Glutamatergic neuron (in vitro differentiated cells): ENCODE data around the gene PLCB4. TPM values are rescaled to one million over a fixed set of nuclear protein-coding genes. Genes with fewer than 3 reads are reported as not detected.

Experiments
- DNase-seq: peaks from one replicate; pipeline ENCODE4 v3.0.0; 2022
- H3K27ac Mint-ChIP-seq: one replicate; pipeline ENCODE4 v1.8.0; 2020; ENCODE audit warnings: mild to moderate bottlenecking, mixed read lengths, inconsistent platforms; ENCODE audit not compliant: unreplicated experiment
- H3K27me3 Mint-ChIP-seq: one replicate; pipeline ENCODE4 v1.8.0; 2020; ENCODE audit warnings: mild to moderate bottlenecking, moderate library complexity, mixed read lengths, inconsistent platforms; ENCODE audit not compliant: unreplicated experiment
- H3K36me3 Mint-ChIP-seq: one replicate; pipeline ENCODE4 v1.8.0; 2020; ENCODE audit warnings: mild to moderate bottlenecking, mixed read lengths, inconsistent platforms; ENCODE audit not compliant: unreplicated experiment
- H3K4me1 Mint-ChIP-seq: one replicate; pipeline ENCODE4 v1.8.0; 2020; ENCODE audit warnings: mild to moderate bottlenecking, low read depth, mixed read lengths, inconsistent platforms; ENCODE audit not compliant: unreplicated experiment
- H3K4me3 Mint-ChIP-seq: one replicate; pipeline ENCODE4 v1.8.0; 2020; ENCODE audit warnings: mild to moderate bottlenecking, mixed read lengths, inconsistent platforms; ENCODE audit not compliant: unreplicated experiment
- H3K9me3 Mint-ChIP-seq: one replicate; pipeline ENCODE4 v1.8.0; 2020; ENCODE audit warnings: mild to moderate bottlenecking, moderate library complexity, mixed read lengths, inconsistent platforms; ENCODE audit not compliant: unreplicated experiment
- total RNA-seq: library from RNA; stranded (reverse); fragmentation: NEBNext Ultra II Directional; extraction: Animal tissue kit (Norgen Biotek cat#: 25700); gene quantifications from one replicate; pipeline ENCODE4 v1.2.1, GENCODE V29; 2021; ENCODE audit not compliant: unreplicated experiment
- TF ChIP-seq, protein P1 (sequence below): fragments of 200-600 bp; sonication (generic); IDR thresholded peaks from one replicate; pipeline ENCODE4 v1.5.0; 2021; ENCODE audit not compliant: partially characterized antibody, unreplicated experiment

Gene PLCB4
- total RNA-seq, 1 donor from 2014 or later: 28.9 TPM

DNA sequence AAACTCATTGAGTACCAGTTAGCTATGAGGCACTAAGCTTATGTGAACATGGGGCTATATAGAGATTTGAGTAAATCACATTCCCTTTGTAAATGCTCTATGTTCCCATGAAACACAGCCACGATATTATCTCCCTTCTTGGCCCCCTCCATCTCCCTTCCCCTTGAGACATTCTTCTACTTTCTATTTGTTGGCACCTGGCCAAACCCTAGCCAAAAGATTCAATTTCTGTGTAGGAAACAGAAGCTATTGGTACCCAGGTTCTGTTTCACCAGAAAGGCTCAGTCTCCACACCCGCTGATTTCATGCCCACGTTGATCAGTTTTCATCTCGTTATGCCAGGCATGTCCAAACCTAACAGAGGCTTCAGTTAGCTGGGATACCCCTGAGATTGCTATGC is 300.0 kb downstream of the PLCB4 start:
- Mint-ChIP-seq H3K9me3 (no peaks in the 10 kb centered on the region), H3K27me3 (no peaks in the 10 kb centered on the region), H3K27ac (no peak overlapping the region), H3K4me3 (no peak overlapping the region), H3K36me3 (peaks cover 7% of the 10 kb centered on the region), H3K4me1 (no peaks in the 10 kb centered on the region)
- no peak for DNase-seq
- TF ChIP-seq, protein P1, sequence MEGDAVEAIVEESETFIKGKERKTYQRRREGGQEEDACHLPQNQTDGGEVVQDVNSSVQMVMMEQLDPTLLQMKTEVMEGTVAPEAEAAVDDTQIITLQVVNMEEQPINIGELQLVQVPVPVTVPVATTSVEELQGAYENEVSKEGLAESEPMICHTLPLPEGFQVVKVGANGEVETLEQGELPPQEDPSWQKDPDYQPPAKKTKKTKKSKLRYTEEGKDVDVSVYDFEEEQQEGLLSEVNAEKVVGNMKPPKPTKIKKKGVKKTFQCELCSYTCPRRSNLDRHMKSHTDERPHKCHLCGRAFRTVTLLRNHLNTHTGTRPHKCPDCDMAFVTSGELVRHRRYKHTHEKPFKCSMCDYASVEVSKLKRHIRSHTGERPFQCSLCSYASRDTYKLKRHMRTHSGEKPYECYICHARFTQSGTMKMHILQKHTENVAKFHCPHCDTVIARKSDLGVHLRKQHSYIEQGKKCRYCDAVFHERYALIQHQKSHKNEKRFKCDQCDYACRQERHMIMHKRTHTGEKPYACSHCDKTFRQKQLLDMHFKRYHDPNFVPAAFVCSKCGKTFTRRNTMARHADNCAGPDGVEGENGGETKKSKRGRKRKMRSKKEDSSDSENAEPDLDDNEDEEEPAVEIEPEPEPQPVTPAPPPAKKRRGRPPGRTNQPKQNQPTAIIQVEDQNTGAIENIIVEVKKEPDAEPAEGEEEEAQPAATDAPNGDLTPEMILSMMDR: no peak

DNA sequence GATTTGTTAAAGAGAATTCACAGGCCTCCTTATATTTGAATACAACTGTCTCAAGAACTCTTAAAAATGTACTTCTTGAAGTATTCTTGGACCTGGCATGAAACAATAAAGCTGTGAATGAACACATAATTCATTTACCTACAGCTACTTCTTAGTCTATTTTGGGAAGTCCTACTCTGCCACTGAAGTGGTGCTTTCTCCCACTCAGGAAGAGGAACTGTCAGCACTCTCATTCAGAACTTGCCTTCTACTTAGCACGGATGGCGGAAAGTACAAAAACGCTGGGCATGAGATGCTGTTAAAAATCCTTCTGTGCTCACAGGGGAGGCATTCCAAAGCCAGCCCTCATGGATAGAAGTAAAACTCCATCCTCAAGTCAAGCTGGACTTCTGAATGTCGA is 300.7 kb downstream of the PLCB4 start:
- Mint-ChIP-seq H3K9me3 (no peaks in the 10 kb centered on the region), H3K4me1 (no peaks in the 10 kb centered on the region), H3K27ac (no peak overlapping the region), H3K4me3 (no peak overlapping the region), H3K36me3 (peaks cover 7% of the 10 kb centered on the region), H3K27me3 (no peaks in the 10 kb centered on the region)
- DNase-seq: no peak
- TF ChIP-seq, protein P1: no peak

DNA sequence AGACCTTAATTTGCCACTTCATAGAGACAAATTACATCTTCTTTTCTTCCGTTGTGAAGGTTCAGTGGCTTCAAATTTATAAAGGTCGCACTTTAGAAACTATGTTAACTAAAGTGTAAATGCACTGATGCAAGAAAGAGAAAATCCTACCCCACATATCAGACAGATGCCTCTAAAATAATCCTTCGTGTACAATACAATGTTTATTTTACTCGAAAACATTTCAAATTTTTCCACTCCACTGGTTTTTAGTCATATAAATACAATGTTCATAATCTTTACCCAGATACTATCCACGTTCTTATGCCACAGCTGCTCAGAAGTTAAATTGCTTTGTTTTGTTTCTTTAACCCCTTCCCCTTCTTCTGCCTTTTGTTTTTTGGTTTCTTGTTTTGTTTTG is 305.2 kb downstream of the PLCB4 start:
- H3K27ac Mint-ChIP-seq: no peak overlapping the region
- no peak overlapping the region for H3K4me3 Mint-ChIP-seq
- TF ChIP-seq, protein P1: no peak
- H3K36me3 Mint-ChIP-seq: peaks cover 7% of the 10 kb centered on the region
- H3K27me3 Mint-ChIP-seq: no peaks in the 10 kb centered on the region
- no peak for DNase-seq
- H3K9me3 Mint-ChIP-seq: no peaks in the 10 kb centered on the region
- no peaks in the 10 kb centered on the region for H3K4me1 Mint-ChIP-seq

DNA sequence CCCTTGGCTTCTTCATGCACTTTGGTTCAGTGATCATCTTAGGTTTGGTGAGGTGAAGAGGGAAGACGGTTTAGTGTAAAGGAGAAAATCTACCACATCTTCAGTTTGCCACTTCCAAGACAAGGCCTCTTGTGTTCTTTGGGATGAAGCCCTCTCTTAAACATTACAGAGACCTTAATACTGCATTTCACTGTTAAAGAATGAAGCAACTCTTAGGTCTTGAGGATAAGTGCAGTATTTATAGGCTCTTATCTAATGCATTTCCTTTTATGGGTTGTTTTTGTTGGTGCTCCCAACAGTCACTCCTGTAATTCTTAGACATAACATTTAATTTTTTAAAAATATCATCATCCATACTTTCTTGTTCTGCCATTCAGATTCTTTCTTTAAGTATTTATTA is 305.6 kb downstream of the PLCB4 start:
- Mint-ChIP-seq H3K27ac (no peak overlapping the region), H3K36me3 (peaks cover 3% of the 10 kb centered on the region), H3K4me1 (no peaks in the 10 kb centered on the region)

DNA sequence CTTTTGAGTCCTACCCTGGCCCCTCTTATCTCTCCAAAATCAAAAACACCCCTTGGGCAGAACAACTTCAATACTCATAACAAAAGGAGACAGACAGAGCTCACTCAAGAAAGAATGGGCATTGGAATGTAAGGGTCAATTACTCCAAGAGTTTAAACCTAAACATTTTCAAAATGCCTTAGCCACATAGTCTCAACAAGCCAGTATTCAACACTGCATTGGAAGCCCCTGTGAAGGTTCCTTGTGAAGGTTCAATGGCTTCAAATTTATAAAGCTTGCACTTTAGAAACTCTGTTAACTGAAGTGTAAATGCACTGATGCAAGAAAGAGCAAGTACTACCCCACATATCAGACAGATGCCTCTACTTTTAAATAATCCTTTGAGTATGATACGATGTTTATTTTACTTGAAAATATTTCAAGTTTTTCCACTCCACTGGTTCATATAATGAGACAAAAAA is 306.4 kb downstream of the PLCB4 start:
- H3K27me3 Mint-ChIP-seq: no peaks in the 10 kb centered on the region
- H3K4me3 Mint-ChIP-seq: no peak overlapping the region
- no peak overlapping the region for H3K27ac Mint-ChIP-seq
- H3K36me3 Mint-ChIP-seq: no peaks in the 10 kb centered on the region
- H3K9me3 Mint-ChIP-seq: no peaks in the 10 kb centered on the region
- TF ChIP-seq, protein P1: no peak
- no peak for DNase-seq
- H3K4me1 Mint-ChIP-seq: no peaks in the 10 kb centered on the region

More for the DNA sequence above, 305.6 kb downstream of the PLCB4 start:
- DNase-seq: no peak
- Mint-ChIP-seq H3K9me3 (no peaks in the 10 kb centered on the region), H3K27me3 (no peaks in the 10 kb centered on the region), H3K4me3 (no peak overlapping the region)
- TF ChIP-seq, protein P1: no peak
